Cortex of kidney (tissue), 1 donor: ENCODE data around the gene PGD.
"Not testable (repeated sequence)": the region's sequence is repeated elsewhere in the genome, so short reads cannot be mapped to it uniquely, and the experiment has no call there.

Experiments used
- DNase-seq: peaks from one replicate; lab custom pipeline; 2025; lab: John Stamatoyannopoulos, UW

PGD gene

DNA sequence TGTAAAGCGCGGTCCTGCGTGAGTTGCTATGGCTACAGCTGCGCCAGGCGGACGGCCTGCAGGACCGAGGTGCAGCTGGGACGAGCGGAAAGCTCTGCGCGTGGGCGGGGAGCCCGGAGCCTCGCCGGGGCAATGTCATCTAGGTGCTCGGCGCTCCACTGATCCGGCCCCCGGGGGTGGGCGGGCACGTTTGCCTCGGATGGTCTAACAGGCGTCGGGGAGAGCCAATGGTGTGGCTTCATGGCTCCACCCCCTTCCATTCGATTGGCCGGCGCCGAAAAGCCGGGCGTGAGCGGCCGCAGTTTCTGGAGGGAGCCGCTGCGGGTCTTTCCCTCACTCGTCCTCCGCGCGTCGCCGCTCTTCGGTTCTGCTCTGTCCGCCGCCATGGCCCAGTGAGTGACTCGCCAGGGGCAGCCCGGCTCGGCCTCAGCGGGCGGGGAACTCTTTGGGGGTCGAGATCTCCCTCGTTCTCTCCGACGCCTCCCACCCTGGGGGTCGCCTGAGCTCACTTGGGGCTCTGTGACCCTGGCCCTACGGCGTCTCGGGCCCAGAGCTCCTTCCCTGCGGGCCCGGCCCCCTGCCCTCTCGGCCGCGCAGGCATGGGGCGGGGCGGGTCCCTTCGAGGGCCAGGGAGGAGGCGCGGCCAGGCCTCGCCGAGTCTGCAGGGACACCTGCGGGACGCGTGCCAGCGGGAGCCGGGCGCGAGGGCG lies at the start of gene PGD:
Gene PGD, plus strand, starts transcription at position 331 of the 710 bp plus-strand sequence. Its CDS starts 54 bp downstream, at position 385.
- DNase-seq = peak; percentile 57

DNA sequence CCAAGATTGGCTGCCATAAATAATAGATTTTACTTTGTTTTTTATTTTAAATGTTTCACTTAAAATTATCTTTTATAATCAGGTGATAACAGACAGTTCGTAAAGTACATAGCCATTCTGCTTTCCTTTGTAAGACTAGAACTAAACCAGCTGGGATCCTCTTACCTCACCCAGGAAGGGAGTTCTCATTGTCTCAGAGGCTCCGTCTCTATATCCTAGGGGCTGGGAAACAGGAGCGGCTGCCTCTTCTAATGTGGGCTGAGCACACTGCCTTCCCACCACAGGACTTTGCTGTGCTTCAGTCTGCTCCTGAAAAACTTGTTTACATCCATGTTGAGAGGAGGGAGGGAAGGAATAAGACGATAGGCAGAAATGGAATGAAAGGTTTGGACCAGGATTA lies 45.6 kb upstream of the PGD start:
- no peak for DNase-seq

DNA sequence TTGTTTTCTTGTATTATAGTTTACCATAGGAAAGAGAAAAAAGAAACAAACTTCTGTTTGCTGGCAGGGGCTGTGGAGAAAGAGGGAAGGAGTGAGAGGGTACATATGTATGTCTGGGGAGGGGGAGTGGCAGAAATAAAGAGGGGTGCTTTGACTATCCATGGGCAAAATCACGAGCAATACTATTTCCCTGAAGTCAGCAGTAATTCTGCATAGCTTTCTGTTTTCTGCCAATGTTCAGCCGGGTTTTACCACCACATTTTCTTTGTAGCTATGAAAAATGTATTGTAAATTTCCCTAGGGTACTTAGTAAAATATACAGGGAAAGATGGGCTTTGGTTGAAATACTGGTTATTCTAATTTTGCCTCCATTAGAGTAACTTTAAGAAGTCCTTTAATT lies 45.2 kb upstream of the PGD start:
- no peak for DNase-seq

GRCh38 chr1:10360045-10360444 lies 38.8 kb upstream of the PGD start:
- DNase-seq = no peak

DNA sequence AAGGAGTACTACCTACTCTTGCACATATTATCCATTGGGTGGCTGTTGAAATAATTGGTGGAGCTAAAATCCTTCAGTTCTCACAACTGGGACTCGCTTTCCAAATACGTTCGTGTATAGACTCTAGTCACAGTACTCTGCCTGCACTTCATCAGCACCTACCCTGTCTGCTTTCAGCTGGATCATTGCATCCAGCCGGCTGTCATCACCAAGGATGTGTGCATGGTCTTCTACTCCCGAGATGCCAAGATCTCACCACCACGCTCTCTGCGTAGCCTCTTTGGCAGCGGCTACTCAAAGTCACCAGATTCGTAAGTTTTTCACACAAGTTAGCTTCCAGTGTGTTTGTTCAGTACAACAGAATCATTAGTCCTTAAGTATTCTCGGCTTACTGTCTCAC lies 37.3 kb upstream of the PGD start:
- no peak for DNase-seq

GRCh38 chr1:10368194-10368593 lies 30.7 kb upstream of the PGD start:
- DNase-seq = no peak

DNA sequence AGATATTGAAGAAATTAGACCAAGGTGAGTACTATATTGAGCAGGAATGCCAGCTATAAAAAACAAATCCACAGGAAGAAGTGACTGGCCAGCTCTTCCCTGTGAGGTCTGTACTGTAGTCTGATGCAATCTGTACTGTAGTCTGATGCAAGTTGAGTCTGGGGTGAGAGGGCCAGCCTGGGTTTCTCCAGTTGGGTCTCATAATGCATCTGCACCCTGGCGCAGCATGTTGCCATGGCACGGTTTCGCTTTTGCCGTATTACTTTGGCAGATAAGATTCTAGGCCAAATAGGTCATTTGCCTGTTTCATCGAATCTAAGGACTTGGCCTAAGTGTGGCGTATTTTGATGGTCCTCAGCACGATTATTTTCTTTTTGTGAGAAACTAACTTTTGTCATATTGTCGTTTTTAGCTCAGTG lies 24.4 kb upstream of the PGD start:
- DNase-seq = no peak

- DNase-seq = not testable (repeated sequence)
Observed at GRCh38 chr1:10377365-10378029, 21.4 kb upstream of the PGD start.

- no peak for DNase-seq
Observed at GRCh38 chr1:10378081-10378841, 20.6 kb upstream of the PGD start.

DNA sequence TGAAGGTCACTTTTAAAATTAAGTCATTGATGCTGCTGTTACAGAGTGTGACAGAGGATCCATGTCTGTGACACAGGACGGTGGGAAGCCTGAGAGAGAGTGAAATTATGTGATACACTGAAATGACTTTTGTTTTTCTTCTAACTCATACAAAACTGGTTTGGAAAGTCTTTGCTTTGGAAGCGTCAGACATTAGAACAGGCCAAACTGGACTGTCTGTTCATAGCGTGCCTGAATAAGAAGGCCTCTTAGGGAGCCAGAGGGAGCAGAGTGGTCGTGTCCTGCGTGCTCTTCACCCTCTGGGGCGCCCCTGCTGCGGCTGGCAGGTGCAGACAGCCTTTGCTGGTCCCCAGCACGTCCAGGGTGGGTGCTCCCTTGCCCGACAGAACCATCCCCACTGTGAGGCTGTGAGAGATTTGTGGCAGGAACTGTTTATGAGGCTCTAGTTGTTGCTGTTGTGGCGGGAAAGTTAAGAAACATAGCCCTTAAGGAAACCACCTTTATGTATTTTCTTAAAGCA lies 19.7 kb upstream of the PGD start:
- no peak for DNase-seq

DNA sequence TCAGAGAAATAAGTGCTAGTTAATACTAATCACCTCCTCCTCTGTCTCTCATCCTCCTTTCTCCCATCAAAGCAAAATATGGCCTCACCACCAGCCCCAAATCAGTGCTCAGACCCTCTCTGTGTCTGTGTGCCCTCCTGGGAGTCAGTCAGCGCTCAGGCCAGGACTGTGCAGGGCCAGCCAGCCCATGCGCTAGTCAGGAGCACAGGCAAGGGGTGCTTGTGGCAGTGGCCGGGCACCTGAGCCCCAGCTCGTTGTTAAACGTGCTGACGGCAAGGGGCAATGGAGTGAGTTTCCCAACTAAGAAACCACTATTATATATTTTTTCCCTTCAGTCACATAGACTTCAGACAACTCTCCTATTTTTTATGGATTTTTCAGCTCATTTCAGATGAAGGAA lies 19.2 kb upstream of the PGD start:
- no peak for DNase-seq

DNA sequence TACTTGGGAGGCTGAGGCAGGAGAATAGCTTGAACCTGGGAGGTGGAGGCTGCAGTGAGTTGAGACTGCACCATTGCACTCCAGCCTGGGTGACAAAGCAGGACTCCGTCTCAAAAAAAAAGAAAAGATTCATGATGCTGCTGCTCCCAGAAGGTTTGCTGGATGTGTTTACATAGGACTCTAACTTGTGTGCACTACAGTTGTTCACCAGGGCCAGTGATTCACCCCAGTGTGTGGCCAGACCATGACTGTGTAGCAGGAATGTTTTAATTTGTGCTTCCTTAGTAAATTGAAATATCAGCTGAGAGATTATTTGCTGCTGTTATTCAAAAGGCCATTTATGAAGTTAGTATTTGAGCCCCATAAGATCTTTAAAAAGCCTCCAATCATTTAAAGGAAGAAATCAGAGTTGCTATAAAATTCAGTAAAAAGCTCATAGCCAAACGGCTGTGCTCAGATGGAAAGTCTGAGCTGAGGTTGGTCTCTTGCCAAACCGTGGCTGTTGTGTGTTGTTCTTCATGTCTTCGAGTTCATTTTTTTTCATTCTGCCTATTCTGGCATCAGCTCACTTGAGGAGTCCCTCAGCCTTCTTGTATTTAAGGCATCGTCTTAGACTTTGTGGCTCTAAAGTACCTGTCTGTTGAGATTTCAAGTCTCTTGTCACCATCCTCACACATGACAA lies 18.1 kb upstream of the PGD start:
- no peak for DNase-seq

- DNase-seq = no peak
Observed at GRCh38 chr1:10383630-10384029, 15.2 kb upstream of the PGD start.

DNA sequence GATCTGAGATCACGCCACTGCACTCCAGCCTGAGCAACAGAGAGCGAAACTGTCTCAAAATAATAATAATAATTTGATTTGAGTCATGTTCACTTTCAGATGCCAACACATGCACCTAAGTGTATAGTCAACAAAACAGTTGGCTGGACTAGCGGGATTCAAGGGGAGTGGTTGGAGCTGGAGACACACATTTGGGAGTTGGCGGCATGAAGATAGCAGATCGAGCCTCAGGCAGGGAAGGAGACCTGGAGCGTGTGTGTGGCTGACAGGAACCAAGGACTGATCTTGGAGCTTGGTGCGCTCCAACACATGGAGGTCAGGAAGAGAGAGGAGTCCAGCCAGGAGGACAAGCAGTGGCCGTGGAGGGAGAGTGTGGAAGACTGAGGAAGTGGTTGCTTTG lies 14.6 kb upstream of the PGD start:
- no peak for DNase-seq

GRCh38 chr1:10386761-10387676 lies 11.8 kb upstream of the PGD start:
- DNase-seq = no peak

GRCh38 chr1:10387677-10388386 lies 11.0 kb upstream of the PGD start:
- no peak for DNase-seq

GRCh38 chr1:10388387-10388715 lies 10.5 kb upstream of the PGD start:
- no peak for DNase-seq

GRCh38 chr1:10389271-10389973 lies 9.4 kb upstream of the PGD start:
- no peak for DNase-seq

DNA sequence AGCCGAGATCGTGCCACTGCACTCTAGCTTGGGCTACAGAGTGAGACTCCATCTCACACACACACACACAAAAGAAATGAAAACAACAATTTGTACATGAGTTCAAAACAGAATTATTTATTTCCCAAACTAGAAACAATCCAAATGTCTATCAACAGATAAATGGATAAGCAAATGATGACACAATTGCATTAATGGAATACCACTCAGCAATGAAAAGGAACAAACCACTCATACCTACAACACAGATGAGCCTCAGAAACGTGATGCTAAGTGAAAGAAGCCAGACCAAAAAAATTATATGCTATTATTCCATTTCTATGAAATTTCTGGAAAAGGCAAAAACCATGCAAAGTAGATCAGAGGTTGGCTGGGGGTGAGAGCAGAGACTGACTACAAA lies 2.0 kb upstream of the PGD start:
- DNase-seq = no peak

GRCh38 chr1:10398278-10398733 lies 558 bp upstream of the PGD start:
- no peak for DNase-seq
